Activated CD4-positive, CD25-positive, alpha-beta regulatory T cell treated with anti-CD3 and anti-CD28 coated beads, Interleukin-2, amount 50 U/mL, for 72 hours (primary cell): ENCODE data around the gene YARS2.

Source experiments
- DNase-seq: peaks from one replicate; pipeline ENCODE4 v3.0.0; 2021

Gene YARS2

DNA sequence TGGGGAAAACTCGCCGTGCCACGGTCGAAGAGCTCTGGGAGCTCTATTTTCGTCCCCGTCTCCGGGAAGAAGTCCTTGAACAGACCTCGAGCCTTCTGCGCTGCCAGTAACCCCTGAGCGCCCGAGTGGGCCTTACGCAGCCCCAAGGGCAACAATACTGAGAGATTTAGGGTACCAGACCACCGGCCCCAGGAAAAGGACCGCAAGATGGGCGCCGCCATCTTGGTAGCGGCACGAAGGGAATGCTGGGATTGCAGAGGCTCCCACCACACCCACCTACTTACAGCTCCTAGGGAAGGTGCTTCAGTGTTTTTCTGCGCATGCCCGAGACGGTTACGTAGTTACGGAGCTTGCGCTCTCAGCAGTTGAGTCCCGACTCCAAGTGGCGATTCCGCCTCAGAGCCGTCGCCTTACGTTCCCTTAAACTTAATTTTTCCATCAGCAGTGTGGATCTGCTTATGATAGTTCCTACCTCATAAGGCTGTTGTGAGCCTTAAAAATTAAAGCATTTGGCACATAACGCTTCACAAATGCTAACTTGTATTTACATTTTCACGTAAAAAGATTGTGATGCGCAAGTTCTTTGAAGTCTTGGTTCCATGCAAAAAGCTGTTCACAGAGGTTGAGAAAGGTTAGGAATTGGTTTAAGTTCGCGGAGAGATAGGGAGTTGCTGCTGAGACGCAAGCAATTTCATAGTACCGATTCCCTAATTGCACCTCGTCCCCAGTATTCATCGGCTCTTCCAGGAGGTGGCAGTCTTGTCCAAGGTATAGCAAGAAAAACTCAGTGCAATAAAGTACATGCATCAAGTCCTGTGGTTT lies at the start of gene YARS2:
YARS2 (minus strand) TSS at position 244 of the 822 bp plus-strand sequence; CDS start at position 221, 23 bp downstream.
- DNase-seq: peak; percentile 84

DNA sequence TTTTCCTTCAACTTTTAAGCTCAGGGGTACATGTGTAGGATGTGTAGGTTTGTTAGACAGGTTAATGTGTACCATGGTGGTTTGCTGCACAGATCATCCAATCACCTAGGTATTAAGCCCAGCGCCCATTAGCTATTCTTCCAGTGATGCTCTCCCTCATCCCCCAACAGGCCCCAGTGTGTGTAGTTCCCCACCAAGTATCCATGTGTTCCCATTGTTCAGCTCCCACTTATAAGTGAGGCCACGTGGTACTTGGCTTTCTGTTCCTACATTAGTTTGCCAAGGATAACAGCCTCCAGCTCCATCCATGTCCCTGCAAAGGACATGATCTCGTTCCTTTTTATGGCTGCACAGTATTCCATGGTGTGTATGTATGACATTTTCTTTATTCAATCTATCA lies 48.6 kb upstream of the YARS2 start:
- no peak for DNase-seq

GRCh38 chr12:32801269-32801980 lies 45.7 kb upstream of the YARS2 start:
- no peak for DNase-seq

DNA sequence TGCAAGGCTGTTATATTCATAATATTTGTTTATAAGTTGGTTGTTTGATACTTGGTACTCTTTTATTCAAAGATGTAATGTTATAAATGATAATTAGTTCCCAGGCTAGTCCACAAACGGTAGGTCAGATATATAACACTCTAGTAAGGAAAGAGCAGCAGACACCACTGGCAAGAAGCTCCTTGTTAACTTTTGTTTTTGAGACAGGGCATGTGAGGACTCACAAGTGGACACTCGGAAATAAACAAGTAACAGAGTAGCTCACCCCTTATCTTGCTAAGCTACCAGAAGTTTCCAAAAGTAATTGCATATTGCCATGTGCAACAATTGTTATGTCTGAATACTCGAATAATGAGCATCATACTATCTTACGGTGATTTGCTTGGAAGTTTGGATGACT lies 38.6 kb upstream of the YARS2 start:
- DNase-seq: no peak

DNA sequence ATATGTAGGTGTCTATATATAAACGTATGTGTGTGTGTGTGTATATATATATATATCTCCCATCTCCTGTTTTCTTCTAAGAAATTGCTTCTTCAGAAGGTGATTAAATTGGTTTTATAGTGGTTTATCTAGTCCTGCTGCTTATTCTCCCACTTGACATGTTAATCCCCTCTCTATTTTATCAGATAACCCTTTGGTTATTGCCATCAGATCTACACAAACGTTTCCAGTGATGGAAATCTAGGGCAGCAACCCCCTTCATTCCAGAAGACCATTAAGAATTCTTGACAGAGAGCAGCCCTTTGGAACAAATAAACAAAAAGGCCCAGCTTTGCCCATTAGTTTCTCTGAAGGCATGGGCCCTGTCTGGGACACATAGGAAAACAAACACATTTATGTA lies 34.2 kb upstream of the YARS2 start:
- no peak for DNase-seq

- DNase-seq: no peak
Observed at GRCh38 chr12:32789446-32789845, 33.7 kb upstream of the YARS2 start.

DNA sequence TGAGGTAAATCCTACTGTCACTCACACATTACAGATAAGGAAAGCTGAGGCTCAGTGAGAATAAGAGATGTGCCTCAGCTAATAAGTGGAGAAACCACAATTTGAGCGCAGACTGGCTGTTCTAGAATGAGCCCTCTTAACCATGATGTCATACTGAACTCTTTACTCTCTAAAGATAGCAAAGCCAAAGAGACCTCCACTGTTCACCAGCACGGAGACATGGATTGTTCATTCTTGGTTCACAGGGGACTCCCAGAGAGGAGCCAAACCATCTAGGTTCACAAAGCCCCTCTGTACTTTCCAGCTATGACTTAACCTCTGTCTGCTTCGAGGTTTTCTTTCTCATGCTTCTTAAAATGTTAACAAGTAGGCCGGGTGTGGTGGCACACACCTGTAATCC lies 32.7 kb upstream of the YARS2 start:
- no peak for DNase-seq

GRCh38 chr12:32785557-32785956 lies 29.9 kb upstream of the YARS2 start:
- DNase-seq: no peak

GRCh38 chr12:32783029-32783428 lies 27.3 kb upstream of the YARS2 start:
- DNase-seq: no peak

DNA sequence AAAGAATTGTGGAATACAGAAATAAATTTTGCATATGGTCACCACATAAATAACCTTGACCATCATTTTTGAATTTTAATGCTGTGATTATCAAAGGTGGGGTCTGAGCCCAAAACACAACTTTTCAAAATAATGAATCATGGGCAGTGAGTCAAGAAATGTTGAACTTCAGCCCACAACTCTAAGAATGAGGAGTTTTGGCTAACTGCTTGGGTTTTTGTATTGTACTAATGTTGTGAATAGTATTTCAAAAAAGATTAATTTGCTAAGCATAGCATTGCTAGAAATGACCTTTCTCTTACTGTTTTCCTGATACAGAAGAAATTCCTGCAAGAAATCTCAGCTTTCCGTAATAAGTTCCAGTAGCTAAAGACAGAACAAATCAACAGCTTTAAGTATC lies 24.4 kb upstream of the YARS2 start:
- no peak for DNase-seq

GRCh38 chr12:32777691-32778175 lies 22.0 kb upstream of the YARS2 start:
- DNase-seq: no peak

- DNase-seq: no peak
Observed at GRCh38 chr12:32777159-32777558, 21.5 kb upstream of the YARS2 start.

GRCh38 chr12:32776258-32776657 lies 20.6 kb upstream of the YARS2 start:
- DNase-seq: no peak

GRCh38 chr12:32773691-32774090 lies 18.0 kb upstream of the YARS2 start:
- no peak for DNase-seq

DNA sequence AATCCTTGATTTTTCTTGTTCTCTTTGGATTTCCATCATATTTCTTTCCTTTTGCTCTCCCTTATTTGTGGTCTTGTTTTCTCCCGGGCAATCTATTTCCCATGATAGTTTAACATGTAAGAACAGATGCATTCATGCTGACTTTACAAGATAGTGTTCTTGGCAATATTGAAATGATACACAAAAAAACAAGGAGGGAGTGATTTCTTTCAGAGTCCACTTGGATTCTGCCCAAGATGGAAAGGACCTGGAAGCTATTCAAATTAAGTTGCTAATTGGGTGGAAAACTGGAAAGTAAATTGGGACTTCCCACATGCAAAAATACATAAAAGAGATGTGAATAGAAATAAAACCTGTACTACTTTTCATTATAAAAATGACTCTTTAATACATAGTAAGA lies 14.4 kb upstream of the YARS2 start:
- DNase-seq: no peak

DNA sequence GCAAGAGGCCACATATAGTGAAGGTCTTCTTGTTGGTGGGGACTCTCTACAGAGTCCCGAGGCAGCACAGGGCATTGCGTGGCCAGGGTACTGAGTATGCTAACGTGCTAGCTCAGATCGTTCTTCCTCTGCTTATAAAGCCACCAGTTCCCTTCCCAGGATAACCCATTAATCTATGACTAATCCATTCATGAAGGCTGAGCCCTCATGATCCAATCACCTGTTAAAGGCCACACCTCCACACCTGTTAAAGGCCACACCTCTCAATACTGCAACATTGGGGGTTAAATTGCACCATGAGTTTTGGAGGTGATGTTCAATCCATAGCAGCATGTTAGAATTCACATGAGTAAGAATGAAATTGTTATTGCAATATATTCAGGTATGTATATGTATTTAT lies 12.8 kb upstream of the YARS2 start:
- no peak for DNase-seq

- no peak for DNase-seq
Observed at GRCh38 chr12:32765906-32766305, 10.2 kb upstream of the YARS2 start.

DNA sequence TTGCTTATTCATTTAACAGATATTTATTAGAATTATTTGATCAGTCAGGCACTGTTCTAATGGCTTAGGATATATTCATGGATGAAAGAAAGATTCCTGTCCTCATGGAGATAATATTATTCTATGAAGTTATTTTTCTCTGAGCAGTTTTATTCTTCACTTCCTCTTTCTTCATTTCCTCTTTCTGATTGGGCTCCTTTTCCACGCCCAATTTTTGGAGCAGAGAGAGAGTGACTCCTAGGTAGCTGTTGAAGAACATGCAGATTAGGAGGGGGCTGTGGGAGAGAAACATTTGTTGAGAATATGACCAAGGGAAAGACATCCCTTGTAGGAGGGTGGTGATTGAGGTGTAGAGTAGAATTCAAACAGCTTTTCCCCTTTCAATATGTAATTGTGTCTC lies 6.0 kb upstream of the YARS2 start:
- DNase-seq: no peak

- DNase-seq: no peak
Observed at GRCh38 chr12:32757157-32757556, 1.5 kb upstream of the YARS2 start.

DNA sequence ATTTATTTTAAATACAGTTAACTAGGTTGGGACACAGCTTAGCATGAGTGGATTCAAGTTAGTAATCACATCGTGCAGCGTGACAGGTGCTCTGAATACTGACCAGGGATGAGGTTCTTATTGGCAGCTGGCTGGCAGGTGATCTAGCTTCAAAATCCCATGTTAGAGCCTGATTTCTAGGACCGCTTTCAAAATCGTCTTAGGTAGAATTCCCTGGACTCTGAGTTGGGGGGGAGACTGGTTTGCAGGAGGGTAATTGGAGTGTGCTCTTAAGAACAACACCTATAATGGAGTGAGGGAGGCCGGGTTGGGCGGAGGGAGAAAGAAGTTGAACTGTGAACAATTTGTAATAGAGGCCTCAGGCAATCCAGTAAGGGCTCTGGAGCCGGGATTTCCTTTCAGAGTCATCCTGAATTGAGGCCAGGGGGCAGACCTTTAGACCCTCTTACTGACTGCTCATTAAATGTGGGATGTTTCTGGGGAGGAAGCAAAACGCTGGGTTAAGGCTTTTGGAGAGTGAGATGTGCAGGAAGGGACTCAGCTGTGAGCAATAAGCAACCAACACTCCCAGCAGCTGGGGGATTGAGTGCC lies 874 bp upstream of the YARS2 start:
- DNase-seq: no peak

DNA sequence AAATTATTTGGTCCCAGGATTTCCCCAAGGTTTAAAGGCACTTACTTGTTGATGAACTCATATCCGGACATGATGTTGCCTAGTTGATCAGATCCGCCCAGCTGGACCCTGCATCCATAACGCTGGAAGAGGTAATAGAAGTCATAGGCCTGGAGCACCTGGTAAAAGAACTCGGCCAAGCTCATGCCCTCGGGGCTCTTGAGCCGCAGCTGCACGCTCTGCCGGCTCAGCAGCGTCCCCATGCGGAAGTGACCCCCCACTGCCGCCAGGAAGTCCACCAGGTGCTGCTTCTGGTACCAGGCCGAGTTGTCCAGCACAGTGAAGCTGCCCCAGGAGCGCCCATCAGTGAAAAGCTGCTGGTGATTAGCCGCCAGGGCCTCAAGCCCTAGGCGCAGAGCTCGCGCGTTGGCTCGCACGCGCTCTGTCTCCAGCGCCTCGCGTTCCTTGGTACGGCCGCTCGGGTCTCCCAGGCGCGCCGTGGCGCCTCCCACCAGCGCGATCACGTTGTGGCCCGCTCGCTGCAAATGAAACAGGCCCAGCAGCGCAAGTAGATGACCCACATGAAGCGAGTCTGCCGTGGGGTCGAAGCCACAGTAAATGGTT lies 545 bp downstream of the YARS2 start:
- peak; percentile 80 for DNase-seq

GRCh38 chr12:32754111-32754510 lies 1.6 kb downstream of the YARS2 start:
- DNase-seq: no peak

GRCh38 chr12:32753605-32754004 lies 2.1 kb downstream of the YARS2 start:
- DNase-seq: no peak

GRCh38 chr12:32743264-32743663 lies 12.4 kb downstream of the YARS2 start:
- DNase-seq: no peak
